ENCODE data around the gene CSH1. TPM values are rescaled to one million over a fixed set of nuclear protein-coding genes. Genes with fewer than 3 reads are reported as not detected.

Gene CSH1
- total and polyA plus RNA-seq, 2 experiments from 2014 or later: 0.68 TPM; not detected in 1

DNA sequence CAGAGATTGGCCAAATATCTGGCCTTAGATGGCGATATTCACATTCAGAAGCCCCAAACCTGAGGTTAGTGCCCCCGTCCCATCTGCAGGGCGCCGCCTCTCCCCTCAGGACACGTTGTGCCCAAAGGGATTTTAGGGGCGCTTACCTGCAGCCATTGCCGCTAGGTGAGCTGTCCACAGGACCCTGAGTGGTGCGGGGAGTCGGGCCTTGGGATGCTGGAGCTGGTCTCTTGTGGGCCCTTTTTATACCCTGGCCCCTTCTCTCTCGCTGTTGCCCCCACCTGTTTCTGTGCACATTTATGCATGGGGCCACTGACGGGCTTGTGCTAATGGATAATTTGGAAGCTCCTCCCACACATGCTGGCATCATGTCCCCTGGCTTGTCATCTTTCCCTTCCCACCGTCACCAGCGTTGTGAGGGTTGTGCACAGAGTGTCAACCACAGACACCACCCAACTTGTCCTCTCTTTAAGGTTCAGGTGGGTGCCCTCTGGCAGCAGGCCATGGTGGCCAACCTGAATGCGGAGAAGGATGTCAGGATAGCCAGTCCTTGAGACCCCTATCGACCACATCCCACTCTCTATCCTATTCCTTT, 14.8 kb upstream of the CSH1 start, which contains the start of gene CSHL1 (continued):
- TF ChIP-seq ZNF462 (CRISPR knock-in tag; IDR thresholded peaks at IDR 0.05): no peak
- TF ChIP-seq ZNF114 (CRISPR knock-in tag; IDR thresholded peaks at IDR 0.05): no peak
- no peak for TF ChIP-seq EZH2 (IDR thresholded peaks at IDR 0.05; ENCODE audit: low read depth, unreplicated experiment)
- TF ChIP-seq JUNB (IDR thresholded peaks at IDR 0.05; ENCODE audit: unreplicated experiment): no peak
- TF ChIP-seq CTCF (conservative IDR thresholded peaks at IDR 0.05; ENCODE audit: low read depth in 2 of 2): no peak

GRCh38 chr17:63910096-63910495, 13.7 kb upstream of the CSH1 start:
- H3K79me2 ChIP-seq (replicated peaks; ENCODE audit: insufficient read depth): no peaks in the 10 kb centered on the region
- H3K4me1 ChIP-seq (ENCODE audit: insufficient read depth): no peaks in the 10 kb centered on the region; the same call in 1 of the 2 replicates
- Mint-ChIP-seq H3K4me1 (peaks cover 20% of the 10 kb centered on the region), H3K36me3 (ENCODE audit: low read depth) (no peaks in the 10 kb centered on the region), H3K27ac (no peak overlapping the region), H3K27me3 (ENCODE audit: insufficient read depth, low read depth, poor library complexity) (peaks cover 7% of the 10 kb centered on the region), H3K4me3 (no peak overlapping the region), H3K9me3 (no peaks in the 10 kb centered on the region)
- no peaks in the 10 kb centered on the region; the same call in 1 of the 2 replicates for H3K27me3 ChIP-seq (ENCODE audit: insufficient read depth)
- no peaks in the 10 kb centered on the region for H3F3A ChIP-seq (replicated peaks; ENCODE audit: low read depth)
- H3K4me2 ChIP-seq: no peak overlapping the region
- no peaks in the 10 kb centered on the region for H4K20me1 ChIP-seq (replicated peaks; ENCODE audit: insufficient read depth)
- no peak overlapping the region for H2AFZ ChIP-seq
- no peak for ATAC-seq
- no peaks in the 10 kb centered on the region for H3K36me3 ChIP-seq (ENCODE audit: insufficient read depth)
- no peaks in the 10 kb centered on the region for H3K9me2 ChIP-seq (ENCODE audit: insufficient read depth)
- no peak overlapping the region for H3K4me3 ChIP-seq
- DNase-seq (ENCODE audit: low spot score): no peak
- no peak overlapping the region for H3K27ac ChIP-seq (ENCODE audit: low read depth)
- no peak for TF ChIP-seq POLR2AphosphoS5 (IDR thresholded peaks at IDR 0.05; ENCODE audit: low read depth)
- no peak for TF ChIP-seq CREB1 (CRISPR knock-in tag; IDR thresholded peaks at IDR 0.05; ENCODE audit: low read depth)
- no peak for TF ChIP-seq EZH2 (IDR thresholded peaks at IDR 0.05; ENCODE audit: low read depth, unreplicated experiment)
- no peak for TF ChIP-seq STAT1 (IDR thresholded peaks at IDR 0.05; ENCODE audit: unreplicated experiment)
- no peak for TF ChIP-seq NANOG (IDR thresholded peaks at IDR 0.05; ENCODE audit: borderline replicate concordance)
- no peak for TF ChIP-seq ZNF114 (CRISPR knock-in tag; IDR thresholded peaks at IDR 0.05)
- no peak for TF ChIP-seq ETS1 (IDR thresholded peaks at IDR 0.05)

All from GM23338 (cell line).